ENCODE results near the gene MACROD1.

MACROD1 gene

DNA sequence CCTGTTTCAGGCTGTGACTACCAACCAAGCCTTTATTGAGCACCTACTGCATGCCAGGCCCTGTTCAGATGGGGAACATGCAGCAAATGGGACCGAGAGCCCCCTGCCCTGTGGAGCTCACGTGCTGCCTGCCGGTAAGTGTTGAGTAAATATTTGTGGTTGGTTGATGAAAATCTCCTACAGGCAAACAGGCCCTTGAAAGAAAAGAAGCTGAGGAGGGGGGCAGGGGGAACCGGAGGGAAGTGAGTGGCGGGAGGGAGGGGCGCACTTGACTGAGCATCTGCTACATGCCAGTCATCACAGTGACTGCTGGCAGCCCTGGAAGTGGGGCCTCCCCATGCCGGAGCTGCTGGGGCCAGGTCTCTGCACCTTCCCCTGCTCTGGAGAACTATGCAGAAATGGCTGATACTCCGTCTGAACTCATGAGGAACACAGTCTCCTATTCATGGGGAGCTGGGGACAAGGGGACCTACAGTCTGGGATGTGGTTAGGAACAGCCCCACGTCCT, 34.2 kb downstream of the MACROD1 start:
- DNase-seq (ENCODE audit: low spot score): no peak

DNA sequence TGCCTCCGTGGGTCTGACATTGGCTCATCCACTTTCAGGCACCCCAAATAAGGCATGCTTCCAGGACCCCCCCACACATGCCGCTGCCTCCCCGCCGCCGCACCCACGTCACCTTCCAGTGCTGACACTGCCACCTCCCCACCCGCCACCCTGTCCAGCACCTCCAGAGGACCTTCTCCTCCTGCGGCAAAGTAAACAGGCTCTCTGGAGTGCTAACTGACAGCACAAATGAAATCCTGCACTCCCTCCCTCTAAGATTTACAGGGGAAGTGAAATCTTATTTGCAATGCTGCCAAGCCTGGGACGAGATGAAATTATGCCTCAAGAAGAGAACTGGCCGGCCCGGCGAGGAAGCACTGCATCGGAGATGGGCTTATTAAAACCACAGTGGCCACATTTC, 35.3 kb downstream of the MACROD1 start:
- DNase-seq (ENCODE audit: low spot score): no peak

DNA sequence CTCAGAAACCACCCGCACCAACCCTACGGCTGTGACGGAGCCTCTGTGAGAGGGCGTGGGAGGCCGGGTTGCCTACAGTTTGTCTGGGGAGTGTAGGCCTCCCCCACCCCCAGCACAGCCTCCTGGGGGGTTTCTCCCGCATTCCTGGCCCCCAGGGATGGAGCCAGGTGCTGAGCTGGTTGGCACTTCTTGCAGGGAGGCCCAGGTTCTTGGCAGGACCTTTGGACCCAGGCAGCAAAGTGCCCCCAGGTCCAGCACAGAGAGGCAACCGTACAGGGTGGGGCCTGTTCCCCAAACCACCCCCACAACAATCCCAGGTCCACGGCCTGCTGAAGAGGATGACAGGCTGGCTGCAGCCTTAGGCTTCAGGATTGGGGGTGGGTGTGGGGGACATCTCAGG, 36.5 kb downstream of the MACROD1 start:
- no peak for DNase-seq (ENCODE audit: low spot score)

DNA sequence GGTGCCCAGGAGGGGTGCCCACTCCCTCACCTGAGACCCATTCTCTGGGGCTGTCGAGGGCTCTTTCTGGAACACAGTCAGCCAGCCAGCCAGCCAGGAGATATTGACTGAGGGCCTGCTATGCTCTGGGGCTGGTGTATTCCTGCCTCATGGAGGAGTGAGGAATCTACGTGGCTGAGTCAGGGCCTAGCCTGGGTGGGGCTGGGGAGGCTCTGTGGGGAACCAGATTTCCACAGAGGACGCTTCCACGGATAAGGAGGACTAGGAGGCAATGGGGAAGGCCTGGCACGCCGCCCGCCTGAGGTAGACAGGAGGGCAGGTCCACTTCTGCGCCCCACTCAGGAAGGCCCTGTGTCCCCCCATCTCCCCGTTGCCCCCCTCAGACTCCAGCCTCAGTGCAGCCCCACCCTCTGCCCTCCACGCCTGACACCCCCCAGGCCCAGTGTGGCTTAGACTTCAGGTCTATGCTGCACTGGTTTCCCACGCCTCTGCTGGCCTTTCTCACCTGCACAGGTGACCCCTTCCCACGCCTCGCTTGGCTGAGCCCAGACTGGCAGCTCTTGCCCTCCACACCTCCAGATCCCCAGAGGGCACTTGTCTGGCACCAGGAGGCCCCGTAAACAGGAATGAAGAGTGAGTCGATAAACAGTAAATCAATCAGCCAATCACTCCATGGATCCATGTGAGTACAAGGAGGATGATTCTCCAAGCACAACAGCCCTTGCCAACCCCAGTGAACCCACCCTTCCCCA, 37.5 kb downstream of the MACROD1 start:
- DNase-seq (ENCODE audit: low spot score): no peak

DNA sequence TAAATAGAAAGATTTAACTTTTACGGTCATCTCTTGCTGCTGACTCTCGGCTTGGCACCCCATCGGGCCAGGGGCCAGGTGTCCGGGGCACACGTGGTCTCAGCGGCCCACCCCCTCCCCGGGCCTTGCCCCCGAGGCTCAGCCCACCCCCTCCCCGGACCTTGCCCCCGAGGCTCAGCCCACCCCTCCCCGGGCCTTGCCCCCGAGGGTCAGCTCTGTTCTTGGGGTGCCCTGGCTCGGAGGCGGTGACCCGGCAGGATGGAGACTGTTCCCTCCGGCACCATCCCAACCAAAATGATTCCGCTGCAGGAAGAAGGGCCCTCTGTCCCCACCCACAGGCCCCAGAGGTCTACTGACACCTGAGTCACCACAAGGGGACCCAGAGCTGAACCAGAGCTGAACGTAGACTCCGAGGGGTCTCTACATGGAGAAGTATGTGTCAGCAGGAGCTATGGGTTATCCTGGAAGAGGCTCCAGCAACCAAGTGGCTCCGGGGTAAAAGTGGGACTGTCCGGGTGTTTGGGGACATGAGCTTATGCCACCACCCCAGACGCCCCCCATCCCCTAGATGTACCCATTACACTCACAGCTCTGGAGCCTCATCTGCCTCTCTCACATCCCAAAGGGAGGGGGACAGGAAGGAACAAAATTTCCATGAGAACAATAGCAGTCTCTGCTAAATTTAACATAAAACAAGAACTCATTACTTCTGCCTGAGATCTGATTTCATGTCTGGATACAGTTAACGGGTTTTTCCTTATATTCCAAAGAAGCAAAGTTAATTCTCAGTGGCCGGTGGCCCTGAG, 38.4 kb downstream of the MACROD1 start:
- no peak for DNase-seq (ENCODE audit: low spot score)

DNA sequence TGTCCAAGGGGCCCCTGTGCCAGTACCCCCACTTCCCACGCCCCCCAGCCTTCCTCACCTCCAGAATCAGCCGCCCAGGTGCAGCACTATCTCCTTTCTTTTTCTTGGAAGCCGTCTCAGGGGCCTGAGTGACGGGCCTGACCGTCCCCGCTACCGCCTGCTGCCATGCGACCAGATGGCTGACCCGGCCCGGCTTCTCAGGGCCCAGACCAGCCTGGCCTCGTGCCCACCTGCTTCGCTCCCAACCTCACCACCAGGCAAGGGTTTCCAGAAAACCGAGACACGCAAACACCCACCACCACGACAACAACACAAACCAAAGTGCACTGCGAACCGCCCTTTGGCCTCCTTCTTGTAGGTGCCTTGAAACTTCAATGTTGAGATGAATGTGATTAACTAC, 39.1 kb downstream of the MACROD1 start:
- no peak for DNase-seq (ENCODE audit: low spot score)

DNA sequence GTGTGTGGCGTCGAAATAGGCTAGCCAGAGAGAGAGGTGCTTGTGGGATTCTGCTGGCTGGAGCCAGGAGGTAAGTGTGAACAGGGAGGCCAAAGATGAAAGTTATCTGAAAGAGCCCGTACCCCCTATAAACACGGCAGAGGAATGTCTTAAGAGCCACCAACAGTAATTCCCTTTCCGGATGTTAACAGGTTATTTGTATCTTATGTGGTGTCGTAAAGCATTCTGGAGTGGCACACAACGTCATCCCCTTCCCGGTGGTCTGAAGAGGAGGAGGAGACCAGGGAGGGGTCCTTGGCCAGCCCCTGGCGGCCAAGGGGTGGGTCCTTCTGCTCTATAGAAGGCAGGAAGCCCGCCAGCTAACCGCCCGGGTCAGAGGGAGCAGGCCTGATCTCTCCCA, 39.5 kb downstream of the MACROD1 start:
- DNase-seq (ENCODE audit: low spot score): no peak

DNA sequence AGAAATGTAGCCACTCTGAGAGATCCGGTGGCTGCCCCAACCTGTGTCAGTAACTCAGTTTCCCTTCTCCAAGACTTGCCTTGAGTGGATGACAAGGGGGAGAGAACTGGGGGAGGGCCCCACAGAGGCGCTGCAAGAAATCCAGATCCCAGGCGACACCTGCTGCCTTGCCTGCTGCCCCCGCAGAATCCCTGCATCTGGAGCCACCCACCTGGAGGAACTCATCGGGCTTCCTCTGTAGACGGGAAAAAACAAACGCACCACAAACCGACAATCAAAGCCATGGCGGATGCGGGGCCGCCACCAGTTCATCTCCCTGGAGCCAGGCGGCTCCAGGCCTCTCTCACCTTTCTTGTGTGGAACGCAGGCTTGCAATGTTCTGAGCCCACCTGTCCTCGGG, 40.2 kb downstream of the MACROD1 start:
- no peak for DNase-seq (ENCODE audit: low spot score)

DNA sequence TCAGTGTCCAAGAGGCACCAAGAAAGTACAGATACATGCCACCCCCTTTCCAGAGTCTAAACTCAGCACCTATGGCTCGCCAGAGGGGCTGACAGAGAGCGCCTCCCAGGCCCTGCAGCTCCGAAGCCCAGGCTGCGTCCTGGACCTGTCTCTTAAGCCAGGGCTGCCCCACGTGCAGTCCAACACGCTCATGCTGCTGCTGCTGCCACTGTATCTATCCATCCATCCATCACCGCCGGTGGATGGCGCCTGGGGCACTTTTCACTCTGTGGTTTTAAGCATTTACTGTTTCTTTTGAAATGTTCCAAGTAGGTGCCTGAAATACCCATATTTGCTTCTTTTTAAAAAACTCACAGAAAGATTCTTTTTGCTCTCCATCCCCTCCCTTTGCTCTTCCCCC, 41.8 kb downstream of the MACROD1 start:
- DNase-seq (ENCODE audit: low spot score): no peak

DNA sequence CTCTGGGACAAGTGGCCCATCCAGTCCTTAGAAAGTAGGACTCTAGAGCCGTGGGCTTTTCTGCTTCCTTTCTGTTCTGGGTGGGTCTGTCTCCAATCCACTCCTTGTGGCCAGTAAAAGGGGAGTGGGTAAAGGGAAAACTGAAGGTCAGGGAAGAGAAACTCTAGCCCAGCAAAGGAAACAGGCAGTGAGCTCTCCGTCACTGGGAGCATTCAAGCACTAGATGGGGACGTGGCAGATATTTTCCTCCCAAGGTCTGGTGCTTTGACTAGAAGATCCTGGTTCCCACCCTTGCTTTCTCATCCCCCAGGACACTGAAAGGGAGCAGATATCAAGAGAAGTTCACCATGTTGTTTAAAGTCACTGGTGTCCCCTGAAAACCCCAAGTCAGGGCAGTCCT, 42.2 kb downstream of the MACROD1 start:
- DNase-seq (ENCODE audit: low spot score): no peak

DNA sequence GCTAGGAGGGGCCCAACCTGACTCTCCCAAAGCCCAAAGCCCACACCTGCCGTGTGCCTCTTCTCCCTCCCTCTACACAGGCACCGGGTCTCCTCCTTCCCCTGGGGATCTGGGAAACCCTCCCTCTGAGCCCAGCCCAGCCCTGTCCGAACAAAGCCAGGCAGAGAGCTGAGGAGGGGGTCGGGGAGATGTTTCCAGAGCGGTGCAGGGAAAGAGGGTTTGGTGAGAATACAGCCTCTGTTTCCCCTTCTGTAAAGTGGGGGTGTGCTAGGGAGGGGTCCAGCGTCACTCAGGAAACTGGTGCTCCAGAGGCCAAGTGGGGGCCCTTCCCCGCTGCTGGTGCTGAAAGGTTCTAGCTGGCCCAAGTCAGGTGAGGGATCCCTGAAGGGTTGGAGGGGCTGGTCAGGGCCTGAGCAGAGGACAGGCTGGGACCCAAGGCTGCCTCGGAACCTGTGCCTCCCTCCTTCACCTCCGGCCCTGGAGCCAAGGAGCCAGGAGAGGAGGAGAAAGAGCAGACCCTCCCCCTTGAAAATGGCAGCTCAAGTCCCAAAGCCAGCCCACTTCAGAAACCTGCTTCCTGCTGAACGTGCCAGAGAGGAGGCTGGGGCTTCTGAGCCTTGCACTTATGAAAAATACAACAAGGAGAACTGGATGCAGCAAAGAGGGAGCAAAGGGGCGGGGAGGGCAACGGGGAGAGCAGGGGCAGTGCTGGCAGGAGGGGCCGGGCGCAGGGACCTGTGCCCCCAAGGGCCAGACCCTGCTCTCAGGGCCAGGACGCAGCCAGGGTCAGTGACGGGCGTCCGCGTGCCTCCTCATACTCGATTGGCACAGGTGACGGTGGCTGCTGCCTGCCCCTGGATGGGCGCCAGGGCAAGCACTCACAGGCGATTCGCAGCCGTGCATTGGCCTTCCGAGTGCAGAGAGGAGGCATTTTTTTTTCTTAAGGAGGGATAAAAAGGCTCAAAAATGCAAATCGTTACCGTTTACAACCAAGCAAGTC, 43.2 kb downstream of the MACROD1 start:
- no peak for DNase-seq (ENCODE audit: low spot score)

DNA sequence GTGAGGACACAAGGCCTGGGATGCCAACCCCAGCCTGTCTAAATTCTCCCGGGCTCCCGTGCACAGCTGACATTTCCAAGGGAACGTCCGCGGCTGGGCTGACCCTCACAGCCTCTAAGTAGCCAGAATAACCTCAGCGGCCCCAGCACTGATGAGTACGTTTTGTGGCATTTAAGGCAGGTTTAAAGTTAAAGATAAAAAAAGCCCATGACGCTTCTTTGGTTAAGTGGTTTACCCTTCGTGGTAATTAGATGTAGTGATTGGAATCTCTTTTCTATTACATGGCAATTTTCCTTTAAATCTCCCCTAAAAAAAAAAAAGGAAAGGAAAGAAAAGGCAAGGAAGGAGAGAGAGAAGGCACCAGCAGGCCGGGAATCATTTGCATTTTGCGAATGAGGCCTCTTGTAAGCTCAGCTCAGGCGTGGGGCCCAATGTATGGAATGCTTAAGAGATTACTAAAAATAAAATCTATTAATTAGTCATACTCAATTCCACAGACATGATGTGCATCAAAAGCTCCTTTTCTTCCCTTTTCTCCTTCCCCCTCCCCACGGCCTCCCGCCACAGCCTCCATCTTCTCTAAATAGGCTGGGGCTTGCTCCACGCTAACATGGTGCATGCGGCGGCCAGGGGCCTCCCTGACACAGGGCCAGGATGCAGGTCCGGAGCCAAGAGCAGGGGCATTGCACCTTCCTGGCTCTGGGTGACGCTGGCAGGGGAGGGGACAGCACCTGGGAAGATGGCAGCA, 44.1 kb downstream of the MACROD1 start:
- peak; percentile 46 for DNase-seq (ENCODE audit: low spot score)

DNA sequence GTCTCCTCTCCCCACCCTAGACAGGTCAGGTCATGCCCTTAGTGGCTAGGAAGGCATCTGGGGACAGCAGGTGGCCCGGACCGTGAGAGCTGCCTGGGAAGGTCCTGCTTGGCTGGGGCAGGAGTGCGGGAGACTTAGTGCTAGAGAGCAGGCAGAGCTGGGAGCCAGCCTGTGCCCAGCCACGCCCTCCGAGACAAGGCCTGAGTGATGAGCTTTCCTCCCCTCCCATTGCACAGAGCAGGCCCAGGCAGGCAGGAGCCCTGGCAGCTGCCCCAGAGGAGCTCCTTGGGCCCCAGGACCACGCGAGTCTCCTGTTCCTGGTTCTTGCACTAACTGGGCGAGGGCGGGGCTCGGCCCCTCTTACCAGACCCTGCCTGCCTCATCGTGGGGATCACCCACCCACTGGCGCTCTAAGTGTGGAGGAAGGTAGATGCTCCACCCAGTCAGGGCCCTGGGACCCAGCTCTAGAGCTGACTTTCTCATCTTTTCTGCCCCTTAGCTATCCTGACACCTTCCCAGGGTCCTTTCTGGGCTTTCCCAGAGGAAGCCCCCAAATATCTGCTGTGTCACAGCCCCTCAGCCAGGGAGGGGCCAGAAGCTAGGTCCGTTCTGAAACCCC, 44.9 kb downstream of the MACROD1 start:
- DNase-seq (ENCODE audit: low spot score): peak; percentile 18

DNA sequence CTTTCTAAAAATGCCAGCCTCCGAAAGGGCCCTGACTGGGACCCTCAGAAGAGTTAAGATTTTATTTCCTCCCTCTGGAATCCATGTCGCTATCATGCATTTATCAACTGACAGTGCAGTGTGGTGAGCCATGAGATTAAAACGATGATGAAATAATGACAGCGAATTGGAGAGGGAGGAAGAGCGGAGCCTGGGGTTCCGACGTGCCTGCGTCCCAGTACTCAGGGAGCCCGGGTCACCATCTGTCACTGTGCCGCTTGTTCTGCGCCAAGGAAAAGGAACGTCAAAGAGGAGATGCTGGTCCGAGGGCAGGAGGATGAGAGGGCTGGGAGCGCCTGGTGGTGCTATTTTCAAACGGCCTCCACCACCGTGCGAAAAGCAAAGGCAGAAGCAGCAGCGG, 46.2 kb downstream of the MACROD1 start:
- no peak for DNase-seq (ENCODE audit: low spot score)

DNA sequence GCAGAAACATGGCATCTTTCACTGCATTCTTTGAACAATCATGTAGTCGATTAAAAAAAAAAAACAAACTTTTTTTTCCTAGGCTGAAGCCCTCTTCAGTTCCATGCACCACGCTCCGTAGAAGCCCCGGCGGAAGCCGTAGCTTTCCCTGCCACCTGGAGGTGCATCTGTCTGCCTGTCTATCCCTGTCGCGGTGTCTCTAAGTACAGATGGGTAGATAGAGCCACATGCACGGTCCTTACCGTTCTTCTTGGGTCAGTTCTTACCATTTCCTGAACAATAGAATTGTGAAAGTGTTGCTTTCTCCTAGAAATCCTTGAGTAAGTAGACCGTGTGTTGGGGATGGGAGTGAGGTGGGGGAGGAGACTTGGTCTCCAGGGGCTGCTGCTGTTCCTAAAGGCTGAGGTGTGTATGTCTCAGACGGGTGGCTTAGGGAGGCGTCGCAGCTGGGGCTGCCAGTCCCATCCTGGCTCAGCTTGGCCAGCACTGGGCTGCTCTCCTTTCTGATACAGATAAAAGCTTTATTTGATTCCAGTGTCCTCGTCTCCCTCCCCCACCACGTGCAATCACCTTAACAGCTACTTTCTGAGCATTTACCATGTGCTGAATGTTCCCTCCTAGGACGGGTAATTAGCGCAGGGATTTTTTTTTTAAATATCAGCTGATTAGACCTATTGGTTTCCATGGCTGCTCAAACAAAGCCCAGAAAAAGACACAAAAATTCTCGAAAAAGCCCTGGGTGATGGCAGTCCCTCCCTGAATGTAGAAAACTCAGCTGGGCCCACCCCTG, 46.8 kb downstream of the MACROD1 start:
- no peak for DNase-seq (ENCODE audit: low spot score)

DNA sequence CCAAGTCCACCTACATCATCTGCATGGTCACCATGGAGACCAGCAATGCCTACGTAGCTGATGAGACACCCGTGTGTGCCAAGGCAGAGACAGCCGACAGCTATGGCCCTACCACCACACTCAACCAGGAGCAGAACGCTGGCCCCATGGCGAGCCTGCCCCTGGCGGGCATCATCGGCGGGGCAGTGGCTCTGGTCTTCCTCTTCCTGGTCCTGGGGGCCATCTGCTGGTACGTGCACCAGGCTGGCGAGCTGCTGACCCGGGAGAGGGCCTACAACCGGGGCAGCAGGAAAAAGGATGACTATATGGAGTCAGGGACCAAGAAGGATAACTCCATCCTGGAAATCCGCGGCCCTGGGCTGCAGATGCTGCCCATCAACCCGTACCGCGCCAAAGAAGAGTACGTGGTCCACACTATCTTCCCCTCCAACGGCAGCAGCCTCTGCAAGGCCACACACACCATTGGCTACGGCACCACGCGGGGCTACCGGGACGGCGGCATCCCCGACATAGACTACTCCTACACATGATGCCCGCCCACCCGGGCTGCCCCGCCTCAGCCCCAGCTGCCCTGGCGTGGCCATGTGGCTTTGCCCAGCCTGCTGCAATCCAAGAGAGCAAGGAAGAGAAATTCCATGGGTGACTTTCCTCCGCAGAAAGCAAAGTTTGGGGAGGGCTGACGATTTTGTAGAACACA, 48.0 kb downstream of the MACROD1 start:
- no peak for DNase-seq (ENCODE audit: low spot score)

DNA sequence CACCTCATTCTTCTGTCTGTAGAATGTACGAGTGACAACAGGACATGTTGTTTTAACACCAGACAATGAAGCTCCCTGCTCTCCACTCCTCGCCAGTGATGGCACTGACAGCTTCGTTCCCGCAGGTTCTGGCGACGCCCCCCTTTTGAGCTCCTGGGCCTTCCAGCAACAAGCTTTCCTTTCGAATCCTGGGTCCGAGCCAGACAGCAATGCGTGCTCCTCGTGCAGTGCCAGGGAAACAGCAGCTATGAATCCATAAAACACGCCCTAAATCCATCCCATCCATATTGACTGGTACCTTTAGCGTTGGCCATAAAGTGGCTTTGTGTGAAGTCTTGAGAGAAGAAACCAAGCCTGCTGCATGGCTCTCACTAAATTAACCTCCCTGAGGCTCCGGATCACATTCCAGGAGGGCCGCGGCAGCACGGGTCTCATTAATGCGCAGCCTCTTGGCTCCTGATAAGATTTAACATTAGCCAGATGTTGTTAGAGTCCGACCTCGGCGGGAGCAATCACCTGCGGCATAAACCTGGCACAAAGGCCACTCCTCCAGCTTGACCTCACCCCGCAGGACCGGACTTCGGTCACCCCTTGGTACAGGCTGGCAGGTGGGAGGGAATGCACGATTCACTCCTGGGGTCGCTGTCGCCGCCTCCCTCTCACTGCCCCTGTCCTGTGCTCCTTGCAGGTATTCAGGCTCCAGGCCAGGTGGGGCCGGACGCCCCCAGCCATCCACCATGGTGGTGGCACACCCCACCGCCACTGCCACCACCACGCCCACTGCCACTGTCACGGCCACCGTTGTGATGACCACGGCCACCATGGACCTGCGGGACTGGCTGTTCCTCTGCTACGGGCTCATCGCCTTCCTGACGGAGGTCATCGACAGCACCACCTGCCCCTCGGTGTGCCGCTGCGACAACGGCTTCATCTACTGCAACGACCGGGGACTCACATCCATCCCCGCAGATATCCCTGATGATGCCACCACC, 50.1 kb downstream of the MACROD1 start:
- no peak for DNase-seq (ENCODE audit: low spot score)

DNA sequence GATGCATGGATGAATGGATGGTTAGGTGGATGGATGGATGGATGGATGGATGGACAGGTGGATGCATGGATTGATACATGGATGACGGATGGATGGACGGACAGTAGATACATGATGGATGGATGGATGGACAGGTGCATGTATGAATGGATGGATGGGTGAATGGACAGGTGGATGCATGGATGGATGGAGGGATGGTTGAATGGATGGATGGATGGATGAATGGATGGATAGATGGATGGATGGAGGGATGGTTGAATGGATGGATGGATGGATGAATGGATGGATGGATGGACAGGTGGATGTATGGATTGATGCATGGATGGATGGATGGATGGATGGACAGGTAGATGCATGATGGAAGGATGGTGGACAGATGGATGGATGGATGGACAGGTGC, 51.7 kb downstream of the MACROD1 start:
- no peak for DNase-seq (ENCODE audit: low spot score)
